HG02852 (cell line): ENCODE results near the gene GLIS1.

ENCODE experiments used
- ATAC-seq: cut with Tn5 transposase; IDR thresholded peaks from one replicate; pipeline ENCODE4 v1.9.1; 2021; ENCODE audit warnings: mild to moderate bottlenecking, moderate library complexity; ENCODE audit not compliant: unreplicated experiment

Gene GLIS1

DNA sequence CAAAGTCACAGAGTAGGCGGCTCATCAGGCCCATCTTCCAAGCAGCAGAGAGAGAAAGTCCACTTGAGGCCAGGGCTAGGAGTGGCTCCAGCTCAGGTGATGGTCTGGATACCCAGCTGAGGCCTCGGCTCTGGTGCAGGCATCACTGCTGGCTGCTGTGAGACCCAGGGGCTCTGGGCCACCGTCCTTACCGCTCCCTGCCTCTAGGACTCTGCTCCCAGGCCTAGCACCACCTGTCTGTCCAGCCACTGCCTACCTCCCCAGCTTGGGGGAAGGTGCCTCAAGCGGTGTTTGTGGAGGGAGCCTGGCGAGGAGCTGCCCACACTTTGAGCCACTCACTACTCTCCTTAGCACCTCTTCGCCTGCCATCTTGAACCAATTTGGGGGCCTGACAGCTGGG, 221.9 kb downstream of the GLIS1 start:
- no peak for ATAC-seq

DNA sequence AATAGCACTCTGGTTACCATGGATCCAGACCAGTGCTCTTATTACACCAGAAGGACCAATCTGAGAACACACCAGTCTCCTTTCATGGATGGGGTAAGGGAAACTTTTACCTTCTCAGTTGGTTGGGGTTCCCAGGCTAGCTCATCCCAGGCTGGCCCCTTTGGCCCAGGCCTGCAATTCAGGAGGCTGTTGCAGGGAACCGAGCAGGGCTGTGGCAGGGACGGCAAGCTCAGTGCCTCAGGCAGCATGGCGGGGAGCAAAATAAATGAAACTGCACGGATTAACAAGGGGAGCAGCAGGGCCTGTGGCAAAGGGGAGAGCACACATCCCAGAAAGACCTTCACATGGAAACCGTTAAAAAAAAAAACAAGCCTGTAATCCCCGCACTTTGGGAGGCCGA, 222.8 kb downstream of the GLIS1 start:
- no peak for ATAC-seq

DNA sequence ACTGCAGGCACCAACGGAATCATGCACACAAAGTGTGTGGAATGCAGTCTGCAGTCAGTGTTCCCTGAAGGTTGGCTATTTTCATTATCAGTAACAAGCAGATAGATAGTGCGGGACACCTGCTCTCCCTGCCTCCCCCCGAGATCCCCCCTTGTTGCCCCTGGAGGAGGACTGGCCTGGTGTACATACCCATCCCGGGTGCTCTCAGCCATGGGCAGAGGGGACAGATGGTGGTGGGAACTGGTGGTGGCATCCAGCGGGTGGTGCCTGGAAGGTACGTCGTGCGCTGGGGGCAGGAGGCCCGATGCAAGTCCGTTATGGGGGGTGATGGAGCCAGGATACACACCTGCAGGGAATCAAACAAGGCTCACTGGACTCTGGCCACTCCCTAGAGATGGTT, 224.5 kb downstream of the GLIS1 start:
- ATAC-seq = no peak

DNA sequence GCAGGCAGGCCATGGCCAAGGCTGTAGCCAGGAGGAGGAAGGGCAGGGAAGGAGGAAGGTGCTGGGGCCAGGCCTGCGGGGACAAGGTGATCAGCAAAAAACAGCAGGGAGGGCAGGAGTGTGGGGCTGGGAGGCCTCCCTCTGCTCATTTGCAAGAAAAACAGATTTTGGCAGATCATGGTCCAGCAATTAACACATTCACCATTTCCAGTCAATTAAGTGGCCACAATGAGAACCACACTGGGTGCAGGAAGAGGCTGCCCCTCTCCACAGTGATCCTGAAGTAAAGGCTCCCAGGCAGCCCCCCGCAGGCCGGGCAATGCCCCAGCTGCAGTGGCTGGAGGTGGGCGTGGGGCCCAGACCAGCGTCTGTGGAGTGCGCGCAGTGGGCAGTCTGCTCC, 225.1 kb downstream of the GLIS1 start:
- no peak for ATAC-seq

DNA sequence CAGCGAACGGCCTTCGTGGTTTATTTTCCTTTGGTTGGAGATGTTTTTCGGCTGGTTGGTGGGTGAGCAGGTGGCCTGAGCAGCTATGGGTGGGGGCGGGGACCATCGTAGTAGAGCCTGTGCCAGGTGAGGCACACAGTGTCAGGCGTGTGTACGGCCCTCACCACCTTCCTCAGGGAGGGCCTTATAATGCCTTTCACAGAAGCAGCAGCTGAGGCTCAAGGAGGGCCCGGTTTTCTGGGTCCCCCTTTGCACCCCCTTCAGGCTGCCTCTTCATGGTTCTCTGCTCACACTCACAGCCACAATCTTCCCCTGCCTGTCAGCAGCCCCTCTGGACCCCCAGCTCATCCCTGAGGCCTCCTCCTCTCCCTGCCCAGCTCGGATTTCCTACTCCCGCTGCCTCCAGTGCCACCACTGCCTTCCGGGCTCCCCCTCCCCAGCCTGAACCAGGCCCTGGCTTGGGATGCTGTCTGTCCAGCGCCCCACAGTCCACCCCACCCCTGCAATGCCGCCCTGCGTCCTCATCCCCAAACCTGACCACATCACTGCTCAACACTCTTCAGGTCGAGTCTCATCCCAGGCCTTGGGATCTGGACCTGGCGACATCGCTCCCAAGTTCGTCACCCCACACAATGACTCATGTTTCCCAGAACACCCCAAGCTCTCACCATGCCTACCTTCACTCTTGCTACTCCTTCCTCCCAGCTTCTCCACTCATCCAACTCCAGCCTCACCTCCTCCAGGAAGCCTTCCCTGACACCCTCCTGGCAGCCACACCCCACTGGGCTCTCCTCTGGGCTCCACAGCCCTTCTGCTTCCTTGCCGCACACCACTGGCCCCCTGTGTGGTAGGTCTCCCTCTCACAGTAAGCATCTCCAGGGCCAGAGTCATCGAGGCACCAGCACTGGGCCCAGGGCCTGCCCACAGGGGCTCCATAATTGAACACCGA, 225.9 kb downstream of the GLIS1 start:
- no peak for ATAC-seq

DNA sequence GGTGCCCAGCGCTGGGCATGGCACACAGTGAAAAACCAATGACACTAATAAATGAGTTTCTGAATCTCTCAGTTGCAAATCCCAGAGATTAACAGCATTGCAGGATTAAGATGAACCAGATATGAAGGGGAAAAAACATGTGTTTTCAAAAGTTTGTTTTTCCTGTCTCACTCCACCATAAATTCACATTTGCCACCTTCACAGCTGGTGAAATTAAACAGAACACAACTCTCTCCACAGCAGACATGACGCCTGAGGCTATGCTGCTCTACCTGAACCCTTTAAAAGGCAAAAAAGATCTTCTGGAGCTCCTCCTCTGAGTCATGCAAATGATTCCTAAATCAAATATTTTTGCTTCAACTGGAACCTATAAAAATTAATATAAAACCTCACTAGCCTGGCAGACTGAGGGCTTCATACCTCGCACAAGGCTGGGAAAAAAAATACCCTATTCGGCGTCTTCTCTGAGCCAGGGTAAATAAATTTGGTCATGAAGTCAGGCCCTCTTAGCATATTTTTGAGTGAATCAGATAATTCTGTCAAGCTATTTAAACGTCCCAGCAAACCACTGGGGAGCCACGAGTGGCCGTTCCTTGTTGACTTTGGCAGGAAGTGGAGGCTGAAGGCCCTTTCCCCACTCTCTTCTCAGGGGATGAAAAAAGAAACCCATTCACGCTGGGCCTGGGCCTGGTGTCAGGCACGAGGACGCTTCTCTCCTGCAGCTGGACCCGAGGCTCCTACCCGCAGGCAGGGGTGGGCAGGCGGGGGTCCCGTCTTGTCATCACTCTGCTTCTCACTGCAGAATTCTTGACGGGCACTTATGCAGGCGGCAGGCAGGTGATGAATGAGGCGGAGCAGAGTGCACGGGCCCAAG, 226.8 kb downstream of the GLIS1 start:
- no peak for ATAC-seq

DNA sequence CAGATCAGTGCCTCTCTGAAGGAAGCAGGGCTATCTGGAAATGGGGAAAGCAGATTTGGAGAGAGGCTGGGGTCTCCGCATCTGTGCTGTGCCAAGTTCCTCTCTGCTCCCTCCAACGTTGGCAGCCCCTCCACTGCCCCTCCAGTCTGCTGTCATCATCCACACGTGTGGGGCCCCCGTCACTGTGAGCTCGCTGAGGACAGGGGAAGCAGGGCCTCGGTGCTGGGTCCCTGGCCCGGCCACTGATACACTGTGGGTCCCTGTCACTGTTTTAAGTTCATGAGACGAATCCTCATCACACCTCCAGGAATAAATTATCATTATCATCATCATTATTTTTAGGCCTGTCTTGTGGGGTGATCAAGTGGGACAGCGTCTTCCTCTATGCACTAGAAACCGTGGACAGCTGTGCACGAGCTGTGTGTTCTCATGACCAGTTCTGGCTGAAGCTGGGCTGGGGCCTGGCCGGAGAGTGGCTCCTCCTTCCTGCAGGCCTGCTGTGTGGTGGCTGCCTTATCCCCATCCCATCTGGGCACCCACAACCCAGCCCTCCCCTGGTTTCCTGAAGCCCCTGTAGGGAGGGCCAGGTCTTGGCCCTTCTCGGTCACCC, 227.5 kb downstream of the GLIS1 start:
- ATAC-seq = no peak

DNA sequence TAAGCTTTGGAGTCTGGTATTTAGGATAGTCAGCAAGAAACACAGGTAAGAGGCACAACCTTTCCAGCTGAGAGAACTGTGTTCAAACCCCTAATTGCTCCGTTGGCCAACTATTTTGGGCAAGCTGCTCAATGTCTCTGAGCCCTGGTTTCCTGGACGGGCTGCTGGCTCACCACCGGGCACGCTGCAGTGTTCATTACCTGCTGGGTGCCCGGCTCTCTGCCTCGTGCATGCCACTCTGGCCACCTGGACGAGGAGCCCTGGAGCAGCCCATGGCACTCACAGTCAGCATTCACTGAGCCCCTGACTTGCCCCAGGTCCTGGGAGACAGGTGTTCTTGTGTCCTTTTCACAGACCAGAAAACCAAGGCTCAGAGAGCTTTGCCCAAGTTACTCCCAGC, 228.7 kb downstream of the GLIS1 start:
- no peak for ATAC-seq

DNA sequence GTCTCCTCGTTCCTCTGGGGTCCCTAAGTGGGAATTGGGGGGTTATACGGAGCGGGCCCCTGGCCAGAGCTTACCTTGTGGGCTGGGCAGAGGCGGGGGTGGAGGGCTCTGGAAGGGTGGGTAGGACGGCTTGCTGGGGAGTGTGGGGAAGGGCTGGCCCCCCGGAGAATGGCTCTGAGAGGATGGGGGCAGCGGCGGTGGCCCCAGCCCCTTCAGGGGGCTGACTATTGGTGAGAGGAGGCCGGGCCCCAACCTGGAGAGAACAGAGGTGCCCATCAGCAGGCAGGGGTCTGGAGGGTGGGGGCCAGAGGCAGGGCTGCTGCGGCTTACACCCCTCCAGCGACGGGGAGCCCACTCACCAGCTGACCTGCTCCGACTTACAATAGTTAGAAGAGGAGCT, 229.2 kb downstream of the GLIS1 start:
- no peak for ATAC-seq

DNA sequence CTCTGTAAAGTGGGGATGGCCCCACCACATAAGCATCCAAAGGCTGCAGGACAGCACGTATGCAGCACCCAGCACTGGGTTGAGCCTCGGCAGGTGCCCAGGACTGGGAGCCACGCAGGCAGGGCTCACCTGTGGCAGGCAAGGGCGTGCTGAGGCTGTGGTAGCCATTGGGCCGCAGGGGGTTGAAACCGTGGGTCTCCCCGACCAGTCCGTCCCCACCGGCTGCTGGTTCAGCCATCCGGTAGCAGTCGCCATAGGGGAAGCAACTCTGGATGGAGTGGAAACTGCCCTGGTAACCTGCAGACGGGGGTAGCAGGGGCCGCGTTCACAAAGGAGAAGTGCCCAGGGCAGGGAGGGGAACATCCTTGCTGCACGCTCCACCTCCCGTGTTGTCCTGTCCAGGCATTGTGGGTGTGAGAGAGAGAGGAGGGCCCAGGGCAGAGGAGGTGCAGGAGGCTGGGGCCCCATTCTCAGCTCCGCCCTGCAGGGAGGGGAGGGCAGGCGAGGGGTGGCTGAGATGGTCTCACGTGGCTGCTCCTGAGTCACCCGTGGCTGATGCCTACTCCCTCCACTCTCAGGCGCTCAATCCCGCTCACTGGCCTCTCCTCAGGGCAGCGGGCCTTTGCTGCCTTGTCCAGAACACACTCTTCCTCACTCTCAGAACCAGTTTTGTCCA, 229.8 kb downstream of the GLIS1 start:
- ATAC-seq = no peak

DNA sequence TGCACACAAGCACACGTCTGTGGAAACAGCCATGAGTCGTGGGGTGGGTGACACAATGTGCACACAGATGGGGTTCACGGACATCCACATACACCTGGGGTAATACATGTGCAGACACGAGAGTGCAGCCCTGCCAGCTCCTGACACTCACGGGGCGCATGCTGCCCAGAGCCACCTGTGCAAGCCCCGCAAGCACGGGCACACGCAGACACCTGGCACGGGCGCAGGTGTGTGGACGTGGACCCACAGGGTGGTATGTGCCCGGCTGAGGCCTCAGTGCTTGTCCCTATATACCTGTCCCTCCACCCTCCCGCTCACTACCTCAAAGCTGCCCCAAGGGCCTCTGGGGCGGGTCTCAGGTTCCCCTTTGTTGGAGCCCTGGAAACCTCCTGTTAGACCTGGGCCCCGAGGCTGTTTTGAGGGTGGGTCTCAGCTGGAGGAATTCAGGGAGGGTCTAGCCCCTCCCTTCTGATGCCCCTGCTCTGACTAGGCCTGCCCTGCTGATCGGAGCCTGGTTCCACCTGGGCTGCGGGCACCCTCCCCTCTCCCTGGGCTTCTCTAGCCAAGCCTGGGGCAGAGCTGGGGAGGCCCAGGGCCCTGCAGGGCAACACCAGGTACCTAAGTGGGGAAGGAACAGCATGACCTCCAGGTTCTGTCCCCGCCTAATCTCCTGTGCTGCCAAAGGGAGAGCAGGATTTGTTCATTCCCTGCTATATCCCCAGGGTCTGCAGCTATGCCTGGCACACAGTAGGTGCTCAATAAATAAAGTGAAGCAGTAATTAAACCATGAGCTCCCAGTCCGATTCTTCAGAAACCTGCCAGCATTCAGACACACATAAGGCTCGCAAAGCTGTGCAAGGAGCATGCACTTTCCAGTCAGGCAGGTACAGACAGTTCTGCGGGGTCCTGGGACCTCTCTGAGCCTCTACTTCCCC, 230.6 kb downstream of the GLIS1 start:
- no peak for ATAC-seq

DNA sequence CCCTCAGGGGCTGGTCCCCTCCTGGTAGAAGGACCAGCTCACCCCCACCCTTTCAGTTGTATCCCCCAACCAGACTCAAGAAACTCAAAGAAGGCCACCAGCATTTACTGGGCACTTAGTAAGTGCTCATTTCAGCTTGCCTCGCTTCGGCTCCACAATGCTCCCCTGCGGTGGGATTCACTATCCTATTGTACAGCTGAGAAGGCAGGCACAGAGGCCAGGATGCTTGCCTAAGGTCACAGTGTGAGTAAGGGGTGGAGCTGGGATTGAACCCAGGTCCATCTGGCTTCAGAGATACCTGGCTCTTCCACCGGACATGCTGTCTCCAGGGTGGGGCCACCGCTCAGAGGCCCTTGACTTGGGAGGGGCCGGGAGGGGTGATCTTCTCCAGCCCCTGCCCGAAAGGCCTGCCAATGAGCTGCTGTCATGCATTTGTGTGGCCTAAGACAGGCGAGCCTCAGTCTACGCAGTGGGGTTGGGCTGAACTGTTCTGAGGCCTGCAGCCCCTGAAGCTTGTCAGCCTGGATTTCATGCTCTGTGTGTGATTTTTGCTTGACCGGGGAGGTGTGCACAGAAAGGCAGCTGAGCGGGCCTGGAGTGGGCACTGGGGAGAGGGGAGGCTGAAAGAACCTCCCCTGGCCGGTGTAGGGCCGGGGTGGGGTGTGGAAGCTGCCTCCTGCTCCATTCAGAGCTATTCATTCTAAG, 231.7 kb downstream of the GLIS1 start:
- no peak for ATAC-seq

DNA sequence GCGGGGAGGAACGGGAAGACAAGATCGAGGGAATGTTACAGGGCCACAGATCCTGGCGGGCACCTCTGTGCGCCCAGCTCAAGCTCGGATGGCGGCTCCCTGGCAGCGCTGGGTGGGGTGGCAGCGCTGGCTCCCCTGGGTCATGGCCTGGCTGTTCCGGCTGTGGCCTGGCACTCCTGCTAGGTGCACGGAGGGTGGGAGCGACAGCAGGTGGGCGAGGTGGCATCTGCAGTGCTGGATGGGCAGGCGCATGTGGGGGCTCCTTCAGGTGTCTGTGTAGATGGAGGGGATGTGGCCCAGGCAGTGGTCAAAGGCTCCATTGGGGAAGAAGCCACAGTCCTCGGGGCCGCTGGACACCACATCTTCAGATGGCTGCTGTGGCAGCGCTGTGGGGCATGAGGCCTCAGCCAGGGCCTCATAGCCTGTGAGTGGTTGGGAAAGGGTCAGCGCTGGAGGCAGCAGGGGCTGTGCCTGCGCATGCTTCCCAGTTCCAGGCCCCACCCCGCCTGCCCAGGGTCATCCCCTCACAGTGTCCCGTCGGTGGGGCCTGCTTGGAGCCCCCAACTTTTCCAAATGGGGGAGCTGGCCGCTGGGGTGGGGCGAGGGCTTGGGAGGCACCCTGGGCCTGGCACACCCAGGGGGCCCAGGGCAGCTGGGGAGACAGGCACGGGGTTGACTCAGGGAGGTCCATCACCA, 232.5 kb downstream of the GLIS1 start:
- ATAC-seq = no peak

DNA sequence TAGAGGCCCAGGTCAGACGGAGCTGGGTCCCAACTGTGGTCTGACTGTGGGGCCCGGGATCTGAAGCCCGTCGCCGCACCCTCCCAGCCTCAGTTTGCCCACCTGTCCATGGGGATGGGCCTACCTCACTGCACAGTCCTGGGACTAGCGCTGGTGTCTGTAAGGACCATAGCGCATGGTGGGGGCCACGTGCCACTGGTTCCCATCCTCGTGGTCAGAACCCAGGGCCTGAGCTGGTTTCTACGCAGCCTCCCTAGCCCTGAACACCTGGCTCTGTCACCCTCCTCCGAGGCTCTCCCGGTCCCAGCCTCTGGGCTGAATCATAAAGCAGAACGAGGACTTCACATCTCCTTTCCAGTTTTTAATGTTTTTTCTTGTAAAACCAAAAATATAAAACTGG, 233.1 kb downstream of the GLIS1 start:
- ATAC-seq = no peak

DNA sequence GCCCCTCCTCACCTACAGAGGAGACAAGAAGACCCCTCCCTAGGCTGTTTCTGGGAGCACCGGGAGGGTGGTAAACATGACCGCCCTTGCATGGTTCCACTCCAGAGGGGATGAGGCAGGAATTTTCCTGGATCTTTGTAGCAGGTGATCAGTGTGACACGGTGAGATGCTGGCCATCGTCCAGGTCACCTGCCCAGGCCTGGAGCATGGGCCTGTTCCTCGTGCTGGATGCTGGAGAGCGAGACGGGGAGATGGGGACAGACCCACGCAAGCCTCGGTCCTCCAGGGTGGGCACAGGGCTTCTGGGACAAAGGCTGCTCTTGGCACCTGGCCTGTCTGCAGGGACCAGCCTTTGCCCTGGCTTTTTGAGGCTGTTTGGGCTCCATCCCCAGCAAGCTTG, 233.6 kb downstream of the GLIS1 start:
- ATAC-seq = no peak

DNA sequence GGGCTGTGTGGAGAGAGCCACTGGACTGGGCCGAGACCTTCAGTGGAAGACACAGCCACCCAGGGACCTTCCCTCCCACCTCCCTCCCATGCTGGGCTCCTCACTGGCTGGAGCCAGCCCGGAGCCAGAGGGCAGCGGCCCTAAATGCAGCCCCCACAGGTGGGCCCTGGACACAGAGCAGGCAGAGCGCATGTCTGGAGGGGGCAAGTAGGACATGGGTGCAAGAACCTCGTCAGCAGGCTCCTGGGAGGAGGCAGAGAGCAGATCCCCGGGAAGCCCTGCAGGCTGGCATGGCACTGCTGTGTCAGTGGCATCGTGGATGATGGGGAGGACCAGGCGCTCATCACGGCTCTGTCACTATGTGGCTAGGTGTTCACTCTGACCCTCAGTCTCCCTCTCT, 234.1 kb downstream of the GLIS1 start:
- ATAC-seq = no peak

DNA sequence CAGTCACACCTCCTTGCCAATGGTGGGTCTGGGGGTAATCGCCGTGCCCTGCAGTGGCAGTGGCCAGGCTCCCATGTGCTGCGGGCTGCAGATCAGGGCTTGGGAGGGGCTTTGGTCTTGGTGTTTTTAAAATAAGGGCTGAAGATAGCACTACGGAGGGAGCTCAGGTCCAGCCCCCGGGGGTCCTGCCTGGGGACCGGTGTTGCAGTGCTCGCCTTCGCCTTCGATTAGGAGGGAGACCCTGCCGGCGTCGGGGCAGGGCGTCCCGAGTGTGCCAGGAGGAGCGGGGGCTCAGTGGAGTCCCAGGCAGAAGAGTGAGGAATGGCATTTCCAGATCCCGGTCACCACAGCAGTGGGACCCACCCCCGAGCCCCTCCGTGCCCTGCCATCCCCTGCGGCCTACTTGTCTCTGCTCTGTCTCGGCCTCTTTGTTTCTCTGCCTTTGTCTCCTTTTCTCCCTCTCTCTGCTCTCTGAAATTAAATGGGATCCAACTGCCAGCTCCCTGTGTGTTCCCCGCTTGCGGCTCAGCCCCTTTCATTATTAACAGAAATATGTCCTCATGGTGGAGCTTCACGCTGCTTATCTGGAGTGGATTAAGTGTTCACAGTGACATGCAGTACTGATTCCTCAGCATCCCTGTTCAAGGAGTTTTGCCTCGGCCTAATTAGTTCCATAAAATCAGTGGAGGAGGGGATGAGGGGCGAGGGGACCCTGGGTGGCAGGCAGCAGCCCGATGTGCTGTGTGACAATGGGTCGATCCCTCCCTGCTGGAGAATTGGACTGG, 235.3 kb downstream of the GLIS1 start:
- no peak for ATAC-seq
